GM23338 (cell line): Measurements from ENCODE around the gene SIM1.

Source experiments
- CTCF ChIP-seq, 2 experiments: fragments of 200-600 bp in 1 of 2; sonication (generic) in 1 of 2; conservative IDR thresholded peaks; 2 replicates each; pipeline versions ENCODE4 v1.5.1 to v1.6.1; 2016 to 2017; ENCODE audit warnings: antibody characterized with exemption in 2 of 2, low read depth in 2 of 2, mild to moderate bottlenecking in 2 of 2, moderate library complexity in 1 of 2
- EZH2 ChIP-seq: fragments of 200-600 bp; sonication (generic); IDR thresholded peaks from one replicate; pipeline ENCODE4 v1.8.0; 2017; ENCODE audit warnings: antibody characterized with exemption, mild to moderate bottlenecking, low read depth; ENCODE audit not compliant: unreplicated experiment
- EZH2phosphoT487 ChIP-seq: fragments of 200-600 bp; sonication (generic); IDR thresholded peaks from one replicate; pipeline ENCODE4 v1.8.1; 2018; ENCODE audit warnings: antibody characterized with exemption; ENCODE audit not compliant: unreplicated experiment
- JUNB ChIP-seq: IDR thresholded peaks from one replicate; pipeline ENCODE4 v1.6.1; 2016; ENCODE audit warnings: antibody characterized with exemption; ENCODE audit not compliant: unreplicated experiment
- POLR2AphosphoS5 ChIP-seq: IDR thresholded peaks from 2 replicates; pipeline ENCODE4 v1.6.1; 2016; ENCODE audit warnings: antibody characterized with exemption, low read depth
- STAT1 ChIP-seq: IDR thresholded peaks from one replicate; pipeline ENCODE4 v1.6.1; 2016; ENCODE audit warnings: antibody characterized with exemption; ENCODE audit not compliant: unreplicated experiment
- ZNF331 ChIP-seq: fragments of 250-450 bp; sonication (Bioruptor Pico); IDR thresholded peaks from 2 replicates; pipeline ENCODE4 v1.5.0; 2020; ENCODE audit warnings: low read depth, mild to moderate bottlenecking, moderate library complexity
- TF ChIP-seq, protein P1 (sequence below): IDR thresholded peaks from 2 replicates; pipeline ENCODE4 v1.6.1; 2016; ENCODE audit warnings: antibody characterized with exemption
- TF ChIP-seq, protein P2 (sequence below): IDR thresholded peaks from one replicate; pipeline ENCODE4 v1.6.1; 2018; ENCODE audit warnings: antibody characterized with exemption; ENCODE audit not compliant: unreplicated experiment

GRCh38 chr6:100453701-100454521 is 10.8 kb downstream of the SIM1 start:
- TF ChIP-seq CTCF (conservative IDR thresholded peaks at IDR 0.05; ENCODE audit: low read depth in 2 of 2), result no peak
- TF ChIP-seq EZH2, result no peak
- TF ChIP-seq, protein P1, sequence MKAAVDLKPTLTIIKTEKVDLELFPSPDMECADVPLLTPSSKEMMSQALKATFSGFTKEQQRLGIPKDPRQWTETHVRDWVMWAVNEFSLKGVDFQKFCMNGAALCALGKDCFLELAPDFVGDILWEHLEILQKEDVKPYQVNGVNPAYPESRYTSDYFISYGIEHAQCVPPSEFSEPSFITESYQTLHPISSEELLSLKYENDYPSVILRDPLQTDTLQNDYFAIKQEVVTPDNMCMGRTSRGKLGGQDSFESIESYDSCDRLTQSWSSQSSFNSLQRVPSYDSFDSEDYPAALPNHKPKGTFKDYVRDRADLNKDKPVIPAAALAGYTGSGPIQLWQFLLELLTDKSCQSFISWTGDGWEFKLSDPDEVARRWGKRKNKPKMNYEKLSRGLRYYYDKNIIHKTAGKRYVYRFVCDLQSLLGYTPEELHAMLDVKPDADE, result no peak
- TF ChIP-seq EZH2phosphoT487, result no peak
- TF ChIP-seq JUNB, result no peak
- no peak for TF ChIP-seq STAT1
- TF ChIP-seq ZNF331 (CRISPR knock-in tag), result no peak
- TF ChIP-seq POLR2AphosphoS5, result no peak
- TF ChIP-seq, protein P2, sequence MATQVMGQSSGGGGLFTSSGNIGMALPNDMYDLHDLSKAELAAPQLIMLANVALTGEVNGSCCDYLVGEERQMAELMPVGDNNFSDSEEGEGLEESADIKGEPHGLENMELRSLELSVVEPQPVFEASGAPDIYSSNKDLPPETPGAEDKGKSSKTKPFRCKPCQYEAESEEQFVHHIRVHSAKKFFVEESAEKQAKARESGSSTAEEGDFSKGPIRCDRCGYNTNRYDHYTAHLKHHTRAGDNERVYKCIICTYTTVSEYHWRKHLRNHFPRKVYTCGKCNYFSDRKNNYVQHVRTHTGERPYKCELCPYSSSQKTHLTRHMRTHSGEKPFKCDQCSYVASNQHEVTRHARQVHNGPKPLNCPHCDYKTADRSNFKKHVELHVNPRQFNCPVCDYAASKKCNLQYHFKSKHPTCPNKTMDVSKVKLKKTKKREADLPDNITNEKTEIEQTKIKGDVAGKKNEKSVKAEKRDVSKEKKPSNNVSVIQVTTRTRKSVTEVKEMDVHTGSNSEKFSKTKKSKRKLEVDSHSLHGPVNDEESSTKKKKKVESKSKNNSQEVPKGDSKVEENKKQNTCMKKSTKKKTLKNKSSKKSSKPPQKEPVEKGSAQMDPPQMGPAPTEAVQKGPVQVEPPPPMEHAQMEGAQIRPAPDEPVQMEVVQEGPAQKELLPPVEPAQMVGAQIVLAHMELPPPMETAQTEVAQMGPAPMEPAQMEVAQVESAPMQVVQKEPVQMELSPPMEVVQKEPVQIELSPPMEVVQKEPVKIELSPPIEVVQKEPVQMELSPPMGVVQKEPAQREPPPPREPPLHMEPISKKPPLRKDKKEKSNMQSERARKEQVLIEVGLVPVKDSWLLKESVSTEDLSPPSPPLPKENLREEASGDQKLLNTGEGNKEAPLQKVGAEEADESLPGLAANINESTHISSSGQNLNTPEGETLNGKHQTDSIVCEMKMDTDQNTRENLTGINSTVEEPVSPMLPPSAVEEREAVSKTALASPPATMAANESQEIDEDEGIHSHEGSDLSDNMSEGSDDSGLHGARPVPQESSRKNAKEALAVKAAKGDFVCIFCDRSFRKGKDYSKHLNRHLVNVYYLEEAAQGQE, result no peak
